ENCODE measurements around the gene SLC51A.
"Not testable (repeated sequence)": the region's sequence is repeated elsewhere in the genome, so short reads cannot be mapped to it uniquely, and the experiment has no call there.

Gene SLC51A

DNA sequence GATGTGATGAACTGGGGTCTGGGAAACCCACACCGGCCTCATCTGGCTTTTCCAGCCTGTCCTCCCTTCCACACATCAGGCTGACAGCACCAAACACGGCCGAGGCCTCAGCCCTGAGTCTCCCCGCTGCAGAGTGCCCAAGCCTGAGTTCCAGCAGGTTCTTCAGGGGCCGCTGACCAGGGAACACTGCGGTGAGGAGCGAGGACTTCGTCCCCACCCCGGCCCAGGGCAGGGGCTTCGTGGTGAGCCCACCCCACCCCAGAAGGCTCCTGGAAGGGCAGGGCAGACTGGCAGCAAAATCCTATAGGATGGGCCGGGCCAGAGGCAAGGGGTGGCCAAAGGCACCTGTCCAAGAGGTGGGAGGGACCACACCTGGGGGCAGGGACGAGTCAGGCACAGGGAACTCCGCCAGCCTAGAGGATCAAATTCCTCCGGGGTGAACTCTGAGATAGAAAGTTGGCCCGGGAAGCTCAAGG is at the start of gene SLC51A:
Gene SLC51A, plus strand, starts transcription at position 446 of the 476 bp plus-strand sequence. CDS start 179 bp downstream, outside the sequence.
- no peak within 1 kb of the TSS for H3K27ac ChIP-seq
- in situ Hi-C loops (cut with HindIII; ENCODE audit: low pct_ligation_motif_present, low sequenced_read_pairs): no loop called here
- no peaks in the 10 kb centered on the region for H3K27me3 ChIP-seq (replicated peaks)
- no peak for DNase-seq
- no peak within 1 kb of the TSS for H3K4me3 ChIP-seq (ENCODE audit: low read depth, low read length)
- no peaks in the 10 kb centered on the region for H3K36me3 ChIP-seq (replicated peaks)
- TF ChIP-seq, protein P1, sequence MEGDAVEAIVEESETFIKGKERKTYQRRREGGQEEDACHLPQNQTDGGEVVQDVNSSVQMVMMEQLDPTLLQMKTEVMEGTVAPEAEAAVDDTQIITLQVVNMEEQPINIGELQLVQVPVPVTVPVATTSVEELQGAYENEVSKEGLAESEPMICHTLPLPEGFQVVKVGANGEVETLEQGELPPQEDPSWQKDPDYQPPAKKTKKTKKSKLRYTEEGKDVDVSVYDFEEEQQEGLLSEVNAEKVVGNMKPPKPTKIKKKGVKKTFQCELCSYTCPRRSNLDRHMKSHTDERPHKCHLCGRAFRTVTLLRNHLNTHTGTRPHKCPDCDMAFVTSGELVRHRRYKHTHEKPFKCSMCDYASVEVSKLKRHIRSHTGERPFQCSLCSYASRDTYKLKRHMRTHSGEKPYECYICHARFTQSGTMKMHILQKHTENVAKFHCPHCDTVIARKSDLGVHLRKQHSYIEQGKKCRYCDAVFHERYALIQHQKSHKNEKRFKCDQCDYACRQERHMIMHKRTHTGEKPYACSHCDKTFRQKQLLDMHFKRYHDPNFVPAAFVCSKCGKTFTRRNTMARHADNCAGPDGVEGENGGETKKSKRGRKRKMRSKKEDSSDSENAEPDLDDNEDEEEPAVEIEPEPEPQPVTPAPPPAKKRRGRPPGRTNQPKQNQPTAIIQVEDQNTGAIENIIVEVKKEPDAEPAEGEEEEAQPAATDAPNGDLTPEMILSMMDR (IDR thresholded peaks at IDR 0.05; ENCODE audit: low read depth, low read length, missing control alignments): no peak

GRCh38 chr3:196166741-196167140 is 49.6 kb upstream of the SLC51A start:
- in situ Hi-C loops (cut with HindIII; ENCODE audit: low pct_ligation_motif_present, low sequenced_read_pairs): no loop called here
- H3K36me3 ChIP-seq (replicated peaks): no peaks in the 10 kb centered on the region
- H3K27ac ChIP-seq: no peak overlapping the region
- TF ChIP-seq, protein P1 (IDR thresholded peaks at IDR 0.05; ENCODE audit: low read depth, low read length, missing control alignments): no peak
- no peaks in the 10 kb centered on the region for H3K27me3 ChIP-seq (replicated peaks)
- H3K4me3 ChIP-seq (ENCODE audit: low read depth, low read length): no peak overlapping the region
- DNase-seq: no peak

- Histone ChIP-seq H3K4me3 (ENCODE audit: low read depth, low read length) (no peak overlapping the region), H3K36me3 (replicated peaks) (no peaks in the 10 kb centered on the region), H3K27me3 (replicated peaks) (no peaks in the 10 kb centered on the region), H3K27ac (no peak overlapping the region)
- DNase-seq: no peak
- TF ChIP-seq, protein P1 (IDR thresholded peaks at IDR 0.05; ENCODE audit: low read depth, low read length, missing control alignments): no peak
- in situ Hi-C loops (cut with HindIII; ENCODE audit: low pct_ligation_motif_present, low sequenced_read_pairs): no loop called here
These were observed 47.4 kb upstream of the SLC51A start for GRCh38 chr3:196168808-196169391.

DNA sequence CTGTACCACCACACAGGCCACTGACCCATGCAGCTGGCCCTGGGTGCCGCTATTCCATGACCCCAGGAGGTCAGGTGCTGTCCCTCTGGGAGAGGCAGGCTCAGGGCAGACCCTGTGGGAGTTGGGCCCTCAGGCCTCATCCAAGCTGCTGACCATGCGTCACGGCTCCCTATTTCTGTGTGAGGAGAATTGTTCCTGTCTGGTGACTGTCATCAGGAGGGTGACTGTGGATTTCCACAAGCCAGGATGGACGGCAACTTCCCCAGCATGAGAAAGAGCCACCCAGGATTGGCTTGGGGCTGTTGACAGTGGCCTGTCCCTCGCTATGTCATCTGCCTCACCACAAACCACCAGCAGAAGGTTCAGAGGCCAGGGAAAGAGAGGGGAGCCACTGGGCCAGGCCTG is 46.5 kb upstream of the SLC51A start:
- no peak for DNase-seq
- TF ChIP-seq, protein P1 (IDR thresholded peaks at IDR 0.05; ENCODE audit: low read depth, low read length, missing control alignments): no peak
- Histone ChIP-seq H3K27ac (no peak overlapping the region), H3K27me3 (replicated peaks) (no peaks in the 10 kb centered on the region), H3K4me3 (ENCODE audit: low read depth, low read length) (no peak overlapping the region), H3K36me3 (replicated peaks) (no peaks in the 10 kb centered on the region)
- in situ Hi-C loops (cut with HindIII; ENCODE audit: low pct_ligation_motif_present, low sequenced_read_pairs): no loop called here

- H3K27me3 ChIP-seq (replicated peaks); H3K27ac ChIP-seq; H3K4me3 ChIP-seq (ENCODE audit: low read depth, low read length); in situ Hi-C loops (cut with HindIII; ENCODE audit: low pct_ligation_motif_present, low sequenced_read_pairs); H3K36me3 ChIP-seq (replicated peaks); DNase-seq: not testable (repeated sequence)
These were observed 46.0 kb upstream of the SLC51A start for GRCh38 chr3:196170296-196170695.

DNA sequence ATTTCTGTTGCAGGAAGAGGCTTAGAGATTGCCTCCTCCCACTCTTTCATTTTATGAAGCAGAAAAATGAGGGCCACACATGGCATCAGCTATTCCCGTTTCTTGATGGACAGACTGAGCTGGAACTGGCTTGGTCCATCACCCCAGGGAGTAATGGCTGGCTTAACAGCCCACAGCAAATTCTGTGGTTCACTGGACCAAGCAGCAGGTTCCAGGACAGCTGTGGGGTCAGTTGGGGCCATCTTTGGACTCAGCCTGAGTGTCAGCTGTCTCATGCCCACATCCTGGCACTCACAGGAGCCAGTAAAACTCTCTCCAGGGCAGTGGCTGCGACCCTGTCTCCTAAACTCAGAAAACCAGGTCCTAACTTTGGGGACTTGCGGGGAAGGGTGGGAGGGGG is 41.7 kb upstream of the SLC51A start:
- TF ChIP-seq, protein P1 (IDR thresholded peaks at IDR 0.05; ENCODE audit: low read depth, low read length, missing control alignments): no peak
- no peak for DNase-seq
- H3K27ac ChIP-seq: no peak overlapping the region
- H3K27me3 ChIP-seq (replicated peaks): no peaks in the 10 kb centered on the region
- H3K4me3 ChIP-seq (ENCODE audit: low read depth, low read length): no peak overlapping the region
- in situ Hi-C loops (cut with HindIII; ENCODE audit: low pct_ligation_motif_present, low sequenced_read_pairs): no loop called here
- H3K36me3 ChIP-seq (replicated peaks): no peaks in the 10 kb centered on the region
